Measurements from ENCODE around the gene RBM33. TPM values are rescaled to one million over a fixed set of nuclear protein-coding genes. Genes with fewer than 3 reads are reported as not detected.

The RBM33 gene
- total RNA-seq, 2 experiments from 2014 or later, result 64.0 to 64.9 TPM

DNA sequence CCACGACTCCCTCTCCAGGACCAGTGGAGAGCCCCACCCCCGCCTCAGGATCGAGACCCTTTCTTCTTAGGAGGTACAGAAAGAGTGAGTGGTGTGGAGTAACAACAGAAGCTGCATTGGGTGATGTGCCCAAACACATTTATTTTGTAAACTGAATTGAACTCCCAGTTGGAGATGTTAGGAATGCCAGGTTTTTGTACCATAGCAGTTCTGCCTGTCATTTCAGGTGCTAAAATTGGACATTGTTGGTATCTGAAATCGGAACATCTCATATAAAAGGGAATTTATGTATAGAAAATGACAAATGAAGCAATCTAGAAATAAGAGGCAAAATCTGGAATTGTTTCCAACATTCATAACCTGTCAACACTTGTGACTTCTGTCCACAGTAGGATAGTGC lies 93.1 kb downstream of the RBM33 start:
- CTCF ChIA-PET, result interaction anchor here (0.5 to 2.2 kb wide), 2 partner anchors 139 to 1186 kb away, joined by 3 to 9 read pairs; no protein-coding TSS in a partner anchor
- POLR2A ChIA-PET, result no interaction called here

GRCh38 chr7:155738104-155738503 lies 93.6 kb downstream of the RBM33 start:
- POLR2A ChIA-PET, result no interaction called here
- CTCF ChIA-PET, result interaction anchor here (2.2 kb wide), 1 partner anchor 139 kb away, joined by 9 read pairs; no protein-coding TSS in a partner anchor

GRCh38 chr7:155738652-155739537 lies 94.4 kb downstream of the RBM33 start:
- POLR2A ChIA-PET, result no interaction called here
- CTCF ChIA-PET, result interaction anchor here (2.2 kb wide), 1 partner anchor 140 kb away, joined by 9 read pairs; no protein-coding TSS in a partner anchor

DNA sequence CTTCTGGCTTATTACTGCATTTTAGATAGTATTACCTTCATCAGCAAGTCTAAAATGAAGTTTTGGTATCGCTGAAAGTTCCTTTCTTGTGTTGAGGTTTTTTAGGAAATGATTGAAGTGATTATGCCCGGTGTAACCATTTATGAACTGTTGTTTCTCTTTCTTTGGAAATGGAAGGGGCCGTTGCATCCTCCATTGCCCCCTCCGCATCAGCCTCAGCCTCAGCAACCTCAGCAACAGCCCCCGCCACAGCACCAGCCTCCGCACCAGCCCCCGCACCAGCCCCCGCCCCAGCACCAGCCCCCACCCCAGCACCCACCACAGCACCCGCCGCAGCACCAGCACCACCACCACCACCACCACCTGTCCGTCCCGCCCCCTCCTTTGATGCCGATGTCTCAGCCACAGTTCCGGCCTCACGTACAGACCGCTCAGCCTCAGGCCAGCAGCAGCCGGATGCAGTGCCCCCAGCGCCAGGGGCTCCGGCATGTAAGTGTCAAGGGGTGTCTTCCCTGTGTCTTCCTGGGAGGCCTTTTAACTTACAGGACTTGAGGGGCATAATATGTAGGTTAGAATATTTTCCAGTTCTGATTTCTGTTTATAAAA lies 95.2 kb downstream of the RBM33 start:
- ChIA-PET POLR2A (no interaction called here), CTCF (interaction anchor here (2.2 kb wide), 1 partner anchor 141 kb away, joined by 9 read pairs; no protein-coding TSS in a partner anchor)

- POLR2A ChIA-PET, result no interaction called here
- CTCF ChIA-PET, result interaction anchor here (0.7 to 1.3 kb wide), 2 partner anchors 97 to 142 kb away, joined by 3 to 4 read pairs; no protein-coding TSS in a partner anchor
These were observed 96.6 kb downstream of the RBM33 start for GRCh38 chr7:155741082-155741481.

GRCh38 chr7:155741805-155742204 lies 97.3 kb downstream of the RBM33 start:
- CTCF ChIA-PET, result interaction anchor here (1.3 kb wide), 1 partner anchor 143 kb away, joined by 4 read pairs; no protein-coding TSS in a partner anchor
- POLR2A ChIA-PET, result no interaction called here

DNA sequence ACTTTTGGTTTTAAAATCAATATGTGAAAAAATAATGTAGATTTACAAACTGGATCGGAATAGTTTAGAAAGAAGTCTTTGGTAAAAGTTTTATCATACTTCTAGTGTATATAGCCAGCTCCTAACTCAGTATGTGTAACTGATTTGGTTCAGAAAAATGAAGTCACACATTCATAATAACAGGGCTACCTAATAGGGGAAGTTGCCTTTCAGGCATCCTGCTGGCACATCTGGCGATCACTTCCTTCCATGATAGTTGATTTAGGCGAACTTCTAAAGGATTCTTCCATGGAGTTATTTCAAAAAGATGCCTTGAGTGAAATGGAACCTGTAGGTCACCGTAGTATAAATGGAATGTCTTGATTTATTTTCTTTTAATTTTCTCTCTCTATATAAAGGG lies 98.7 kb downstream of the RBM33 start:
- CTCF ChIA-PET, result no interaction called here
- POLR2A ChIA-PET, result no interaction called here

- ChIA-PET CTCF (interaction anchor here (1.2 kb wide), 1 partner anchor 23 kb away, joined by 4 read pairs; no protein-coding TSS in a partner anchor), POLR2A (interaction anchor here (1.1 kb wide), 1 partner anchor 21 kb away, joined by 3 read pairs; no protein-coding TSS in a partner anchor)
These were observed 100.7 kb downstream of the RBM33 start for GRCh38 chr7:155744971-155745683.

DNA sequence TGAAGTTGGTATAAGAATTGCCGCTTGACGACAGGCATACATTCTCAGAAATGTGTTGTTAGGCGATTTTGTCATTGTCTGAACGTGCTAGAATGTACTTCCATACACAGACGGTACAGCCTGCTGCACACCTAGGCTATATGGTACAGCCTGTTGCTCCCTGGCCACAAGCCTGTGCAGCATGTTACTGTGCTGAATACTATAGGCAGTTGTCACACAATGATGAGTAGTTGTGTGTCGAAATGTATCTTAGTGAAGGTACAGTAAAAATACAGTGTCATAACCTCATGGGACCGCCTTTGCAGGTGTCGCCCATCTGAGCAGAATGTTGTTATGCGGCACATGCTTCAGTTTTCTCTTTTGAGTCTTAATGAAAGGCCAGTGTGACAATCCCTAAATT lies 101.3 kb downstream of the RBM33 start:
- ChIA-PET CTCF (interaction anchor here (1.2 kb wide), 1 partner anchor 22 kb away, joined by 4 read pairs; no protein-coding TSS in a partner anchor), POLR2A (interaction anchor here (1.1 kb wide), 1 partner anchor 20 kb away, joined by 3 read pairs; no protein-coding TSS in a partner anchor)

DNA sequence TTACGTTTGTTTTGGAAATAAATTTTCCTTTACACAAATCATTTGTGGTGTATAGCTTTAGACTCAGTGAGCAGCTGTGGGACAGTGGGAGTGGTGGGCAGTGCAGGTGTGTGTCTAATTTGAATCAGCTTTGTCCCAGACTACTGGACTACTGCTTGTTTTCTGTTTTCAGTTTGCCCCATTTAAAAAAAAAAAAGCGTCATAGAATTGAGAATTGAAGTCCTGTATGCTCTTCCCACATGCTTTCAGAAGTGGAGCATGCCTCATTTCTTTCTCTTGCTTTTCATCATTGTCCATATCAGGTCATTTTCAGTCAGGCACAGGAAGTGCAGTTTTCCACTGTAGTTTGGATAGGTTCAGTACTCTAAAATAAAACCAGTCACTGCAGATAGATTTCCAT lies 101.7 kb downstream of the RBM33 start:
- ChIA-PET POLR2A (interaction anchor here (1.1 kb wide), 1 partner anchor 20 kb away, joined by 3 read pairs; no protein-coding TSS in a partner anchor), CTCF (interaction anchor here (1.2 kb wide), 1 partner anchor 22 kb away, joined by 4 read pairs; no protein-coding TSS in a partner anchor)

DNA sequence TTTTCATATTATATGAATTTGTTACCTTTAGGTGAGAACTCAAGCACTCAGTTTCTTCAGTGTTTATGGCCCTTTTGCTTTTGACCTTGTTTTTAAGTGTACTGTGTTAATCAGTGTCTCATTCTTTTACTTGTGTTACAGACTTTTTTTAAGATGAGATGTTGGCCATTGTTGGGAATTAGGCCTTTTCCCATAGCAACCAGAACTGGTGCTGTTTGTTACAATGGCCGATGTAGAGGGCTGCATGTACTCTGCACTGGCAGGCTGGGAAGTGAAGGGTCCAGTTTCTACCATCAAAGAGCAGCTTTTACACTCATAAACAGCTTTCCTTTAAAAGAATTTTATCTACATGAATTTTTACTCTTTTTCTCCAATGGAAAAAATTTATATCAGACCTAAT lies 102.7 kb downstream of the RBM33 start:
- ChIA-PET POLR2A (no interaction called here), CTCF (interaction anchor here (0.8 kb wide), 1 partner anchor 13 kb away, joined by 3 read pairs; no protein-coding TSS in a partner anchor)

- ChIA-PET POLR2A (no interaction called here), CTCF (no interaction called here)
These were observed 105.1 kb downstream of the RBM33 start for GRCh38 chr7:155749578-155749977.

GRCh38 chr7:155750255-155751125 lies 106.0 kb downstream of the RBM33 start:
- CTCF ChIA-PET, result no interaction called here

GRCh38 chr7:155751409-155751808 lies 106.9 kb downstream of the RBM33 start:
- ChIA-PET POLR2A (no interaction called here), CTCF (no interaction called here)

More at GRCh38 chr7:155750255-155751125, 106.0 kb downstream of the RBM33 start:
- POLR2A ChIA-PET, result no interaction called here

- ChIA-PET POLR2A (no interaction called here), CTCF (interaction anchor here (1.0 kb wide), 1 partner anchor 15 kb away, joined by 3 read pairs; no protein-coding TSS in a partner anchor)
These were observed 108.4 kb downstream of the RBM33 start for GRCh38 chr7:155752756-155753445.

- POLR2A ChIA-PET, result no interaction called here
- CTCF ChIA-PET, result interaction anchor here (1.3 kb wide), 1 partner anchor 155 kb away, joined by 3 read pairs; no protein-coding TSS in a partner anchor
These were observed 109.0 kb downstream of the RBM33 start for GRCh38 chr7:155753446-155753965.

GRCh38 chr7:155754165-155754564 lies 109.7 kb downstream of the RBM33 start:
- POLR2A ChIA-PET, result no interaction called here
- CTCF ChIA-PET, result interaction anchor here (1.3 kb wide), 1 partner anchor 155 kb away, joined by 3 read pairs; no protein-coding TSS in a partner anchor

GRCh38 chr7:155755026-155755425 lies 110.6 kb downstream of the RBM33 start:
- ChIA-PET POLR2A (no interaction called here), CTCF (interaction anchor here (1.3 kb wide), 1 partner anchor 156 kb away, joined by 3 read pairs; no protein-coding TSS in a partner anchor)
